Brain microvascular endothelial cell (primary cell): Measurements from ENCODE around the gene TUBAL3.
"Not testable (repeated sequence)": the region's sequence is repeated elsewhere in the genome, so short reads cannot be mapped to it uniquely, and the experiment has no call there.

ENCODE experiments used
- DNase-seq: peaks from one replicate; pipeline ENCODE4 v3.0.0-alpha.2; 2020
- H3K27ac ChIP-seq: fragments of 250-450 bp; sonication (Bioruptor Pico); 2 replicates; pipeline ENCODE4 v1.5.1; 2020; ENCODE audit warnings: mild to moderate bottlenecking, moderate library complexity
- H3K27me3 ChIP-seq: fragments of 250-450 bp; sonication (Bioruptor Pico); replicated peaks from 2 replicates; pipeline ENCODE4 v1.5.1; 2020; ENCODE audit warnings: mild to moderate bottlenecking
- H3K36me3 ChIP-seq: fragments of 250-450 bp; sonication (Bioruptor Pico); replicated peaks from 2 replicates; pipeline ENCODE4 v1.5.1; 2020; ENCODE audit warnings: mild to moderate bottlenecking
- H3K4me3 ChIP-seq: 2 replicates; pipeline ENCODE4 v1.5.1; 2011; ENCODE audit warnings: low read depth, mild to moderate bottlenecking, control low read depth, low read length, moderate library complexity
- in situ Hi-C: cut with HindIII; loops from 2 replicates; pipeline ENCODE4 v1.10.0; 2017; ENCODE audit warnings: low sequenced_read_pairs, low pct_ligation_motif_present
- TF ChIP-seq, protein P1 (sequence below): IDR thresholded peaks from 2 replicates; pipeline ENCODE4 v1.5.1; 2011; ENCODE audit warnings: low read depth, mild to moderate bottlenecking, moderate library complexity, low read length, control low read depth, inconsistent platforms; ENCODE audit errors: missing control alignments

The TUBAL3 gene

DNA sequence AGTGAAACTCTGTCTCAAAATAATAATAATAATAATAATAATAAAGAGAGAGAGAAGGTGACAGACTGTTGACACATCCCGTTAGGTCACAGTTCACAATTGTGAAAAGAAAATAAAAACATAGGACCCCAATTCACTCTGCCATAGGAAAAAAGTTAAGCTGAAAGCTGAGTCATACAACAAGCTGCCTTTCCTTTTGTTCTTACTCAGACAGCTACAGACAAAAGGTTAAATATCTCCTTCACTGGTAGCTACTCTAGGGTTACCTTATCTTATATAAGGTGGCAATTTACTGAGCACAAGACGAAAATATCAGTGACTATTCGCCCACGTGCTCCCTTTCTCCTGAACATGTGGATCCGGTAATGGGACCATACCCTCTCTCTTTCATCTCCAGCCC is 17.5 kb downstream of the TUBAL3 start:
- H3K27me3 ChIP-seq = no peaks in the 10 kb centered on the region
- no peak overlapping the region for H3K4me3 ChIP-seq
- in situ Hi-C loops = loop anchor here (25.0 kb wide), 1 partner anchor 550 kb away; the partner anchor contains the start of gene AKR1E2
- DNase-seq = no peak
- TF ChIP-seq, protein P1, sequence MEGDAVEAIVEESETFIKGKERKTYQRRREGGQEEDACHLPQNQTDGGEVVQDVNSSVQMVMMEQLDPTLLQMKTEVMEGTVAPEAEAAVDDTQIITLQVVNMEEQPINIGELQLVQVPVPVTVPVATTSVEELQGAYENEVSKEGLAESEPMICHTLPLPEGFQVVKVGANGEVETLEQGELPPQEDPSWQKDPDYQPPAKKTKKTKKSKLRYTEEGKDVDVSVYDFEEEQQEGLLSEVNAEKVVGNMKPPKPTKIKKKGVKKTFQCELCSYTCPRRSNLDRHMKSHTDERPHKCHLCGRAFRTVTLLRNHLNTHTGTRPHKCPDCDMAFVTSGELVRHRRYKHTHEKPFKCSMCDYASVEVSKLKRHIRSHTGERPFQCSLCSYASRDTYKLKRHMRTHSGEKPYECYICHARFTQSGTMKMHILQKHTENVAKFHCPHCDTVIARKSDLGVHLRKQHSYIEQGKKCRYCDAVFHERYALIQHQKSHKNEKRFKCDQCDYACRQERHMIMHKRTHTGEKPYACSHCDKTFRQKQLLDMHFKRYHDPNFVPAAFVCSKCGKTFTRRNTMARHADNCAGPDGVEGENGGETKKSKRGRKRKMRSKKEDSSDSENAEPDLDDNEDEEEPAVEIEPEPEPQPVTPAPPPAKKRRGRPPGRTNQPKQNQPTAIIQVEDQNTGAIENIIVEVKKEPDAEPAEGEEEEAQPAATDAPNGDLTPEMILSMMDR = no peak
- H3K27ac ChIP-seq = no peak overlapping the region
- H3K36me3 ChIP-seq = no peaks in the 10 kb centered on the region

DNA sequence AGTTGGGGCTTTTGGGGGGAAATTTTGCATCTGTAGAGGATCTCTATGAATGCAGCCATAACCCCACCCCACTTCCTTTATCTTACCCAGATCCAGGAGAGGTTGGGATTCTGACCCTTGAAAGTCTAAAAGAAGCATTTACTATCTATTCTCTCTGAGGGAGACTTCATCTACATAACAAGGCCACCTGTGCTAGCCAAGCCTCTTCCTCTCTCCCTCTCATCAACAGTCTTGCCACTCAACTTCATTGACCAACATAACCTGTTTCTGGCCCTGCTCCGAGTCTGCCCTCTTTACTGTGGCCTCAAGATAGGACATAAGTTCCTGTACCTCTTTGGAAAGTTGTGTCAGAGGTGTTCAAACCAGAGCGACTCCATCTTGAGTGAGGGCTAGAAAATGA is 19.4 kb downstream of the TUBAL3 start:
- in situ Hi-C loops = loop anchor here (25.0 kb wide), 1 partner anchor 548 kb away; the partner anchor contains the start of gene AKR1E2
- H3K27ac ChIP-seq = no peak overlapping the region
- no peak for DNase-seq
- H3K4me3 ChIP-seq = no peak overlapping the region
- TF ChIP-seq, protein P1 = no peak
- no peaks in the 10 kb centered on the region for H3K36me3 ChIP-seq
- no peaks in the 10 kb centered on the region for H3K27me3 ChIP-seq

DNA sequence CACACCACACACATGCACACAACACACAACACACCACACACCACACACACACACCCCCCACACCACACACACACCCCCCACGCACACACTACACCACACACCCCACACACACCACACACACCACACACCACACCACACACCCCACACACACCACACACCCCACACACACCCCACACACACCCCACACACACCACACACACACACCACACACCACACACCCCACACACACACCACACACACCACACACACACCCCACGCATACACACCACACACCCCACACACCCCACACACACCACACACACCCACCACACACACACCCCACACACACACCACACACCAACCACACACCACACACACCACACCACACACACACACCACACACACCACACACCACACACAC is 23.4 kb downstream of the TUBAL3 start:
- TF ChIP-seq, protein P1 = no peak
- no peaks in the 10 kb centered on the region for H3K36me3 ChIP-seq
- no peak overlapping the region for H3K27ac ChIP-seq
- no peak for DNase-seq
- no peak overlapping the region for H3K4me3 ChIP-seq
- in situ Hi-C loops = loop anchor here (25.0 kb wide), 1 partner anchor 544 kb away; the partner anchor contains the start of gene AKR1E2
- no peaks in the 10 kb centered on the region for H3K27me3 ChIP-seq

DNA sequence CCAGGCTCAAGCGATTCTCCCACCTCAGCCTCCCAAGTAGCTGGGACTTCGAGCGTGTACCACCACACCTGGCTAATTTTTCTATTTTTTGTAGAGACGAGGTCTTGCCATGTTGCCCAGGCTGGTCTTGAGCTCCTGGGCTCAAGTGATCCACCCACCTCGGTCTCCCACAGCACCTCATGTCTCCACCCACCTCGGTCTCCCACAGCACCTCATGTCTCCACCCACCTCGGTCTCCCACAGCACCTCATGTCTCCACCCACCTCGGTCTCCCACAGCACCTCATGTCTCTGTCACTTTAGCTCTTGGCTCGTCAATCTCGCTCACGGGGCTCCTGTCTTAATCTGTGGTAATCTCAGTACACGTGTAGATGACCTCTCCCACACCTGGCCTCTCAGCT is 24.2 kb downstream of the TUBAL3 start:
- H3K27me3 ChIP-seq, H3K36me3 ChIP-seq, DNase-seq, H3K4me3 ChIP-seq, H3K27ac ChIP-seq: not testable (repeated sequence)
- in situ Hi-C loops = loop anchor here (25.0 kb wide), 1 partner anchor 543 kb away; the partner anchor contains the start of gene AKR1E2

DNA sequence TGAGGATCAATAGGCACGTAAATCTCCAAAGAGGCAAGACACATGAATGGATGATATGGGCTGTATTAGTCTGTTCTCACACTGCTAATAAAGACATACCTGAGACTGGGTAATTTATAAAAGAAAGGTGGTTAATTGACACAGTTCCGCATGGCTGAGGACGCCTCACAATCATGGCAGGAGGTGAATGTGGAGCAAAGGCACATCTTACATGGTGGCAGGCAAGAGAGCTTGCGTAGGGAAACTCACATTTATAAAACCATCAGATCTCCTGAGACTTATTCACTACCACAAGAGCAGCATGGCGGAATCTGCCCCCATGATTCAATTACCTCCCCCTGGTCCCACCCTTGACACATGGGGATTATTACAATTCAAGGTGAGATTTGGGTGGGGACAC is 25.4 kb downstream of the TUBAL3 start:
- in situ Hi-C loops = loop anchor here (25.0 kb wide), 1 partner anchor 542 kb away; the partner anchor contains the start of gene AKR1E2
- H3K36me3 ChIP-seq, H3K27me3 ChIP-seq, DNase-seq, H3K4me3 ChIP-seq, H3K27ac ChIP-seq: not testable (repeated sequence)

DNA sequence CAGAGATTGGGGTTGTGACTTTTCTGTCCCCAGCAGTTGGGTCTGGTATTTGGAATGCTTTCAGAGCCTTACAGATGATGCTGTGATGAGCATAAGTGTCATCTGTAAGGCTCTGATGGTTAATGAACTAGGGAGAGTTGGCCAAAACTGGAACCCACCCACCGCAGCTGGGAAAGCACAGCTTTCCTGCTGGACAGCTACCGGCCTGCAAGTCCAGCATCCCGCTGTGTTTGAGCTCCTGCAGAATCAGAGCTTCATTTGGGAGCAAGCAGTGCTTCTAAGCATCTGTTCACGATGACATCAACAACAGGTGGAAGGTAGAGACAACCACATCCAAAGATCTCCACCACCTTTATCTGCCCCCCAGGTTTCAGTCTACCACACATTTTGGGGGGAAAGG is 28.2 kb downstream of the TUBAL3 start:
- no peaks in the 10 kb centered on the region for H3K36me3 ChIP-seq
- TF ChIP-seq, protein P1 = no peak
- no peak overlapping the region for H3K27ac ChIP-seq
- H3K4me3 ChIP-seq = no peak overlapping the region
- H3K27me3 ChIP-seq = no peaks in the 10 kb centered on the region
- DNase-seq = no peak
- in situ Hi-C loops = loop anchor here (25.0 kb wide), 1 partner anchor 539 kb away; the partner anchor contains the start of gene AKR1E2
